NCI-H526 (cell line): ENCODE measurements around the gene IGSF1.

Experiments
- DNase-seq, 2 experiments: peaks; one replicate each; lab custom pipeline; 2025; lab: John Stamatoyannopoulos, UW

The IGSF1 gene

GRCh38 chrX:131288738-131289511 is at the start of gene IGSF1:
TSS of gene IGSF1 (minus strand) at chrX:131289306. CDS start at chrX:131286674, 2,632 bp downstream.
- peak in 1 of 2 experiments; percentile 28 for DNase-seq

- no peak for DNase-seq
Observed at GRCh38 chrX:131332331-131332730, 43.2 kb upstream of the IGSF1 start.

GRCh38 chrX:131331152-131331551 is 42.0 kb upstream of the IGSF1 start:
- DNase-seq: no peak

- no peak for DNase-seq
Observed at GRCh38 chrX:131330735-131331134, 41.6 kb upstream of the IGSF1 start.

GRCh38 chrX:131322651-131323050 is 33.5 kb upstream of the IGSF1 start:
- no peak for DNase-seq

GRCh38 chrX:131317326-131317725 is 28.2 kb upstream of the IGSF1 start:
- DNase-seq: no peak

GRCh38 chrX:131316260-131316659 is 27.2 kb upstream of the IGSF1 start:
- no peak for DNase-seq

- DNase-seq: no peak
Observed at GRCh38 chrX:131308980-131309379, 19.9 kb upstream of the IGSF1 start.

GRCh38 chrX:131306601-131307000 is 17.5 kb upstream of the IGSF1 start:
- DNase-seq: no peak

GRCh38 chrX:131305926-131306325 is 16.8 kb upstream of the IGSF1 start:
- DNase-seq: no peak

- DNase-seq: no peak
Observed at GRCh38 chrX:131302701-131303100, 13.6 kb upstream of the IGSF1 start.

GRCh38 chrX:131301155-131301554 is 12.0 kb upstream of the IGSF1 start:
- DNase-seq: no peak

- no peak for DNase-seq
Observed at GRCh38 chrX:131298846-131299245, 9.7 kb upstream of the IGSF1 start.

- no peak for DNase-seq
Observed at GRCh38 chrX:131298036-131298435, 8.9 kb upstream of the IGSF1 start.

- no peak for DNase-seq
Observed at GRCh38 chrX:131289527-131289926, 421 bp upstream of the IGSF1 start.

- no peak for DNase-seq
Observed at GRCh38 chrX:131288188-131288587, 918 bp downstream of the IGSF1 start.

- DNase-seq: no peak
Observed at GRCh38 chrX:131287560-131288179, 1.4 kb downstream of the IGSF1 start.

GRCh38 chrX:131279617-131280016 is 9.5 kb downstream of the IGSF1 start:
- no peak for DNase-seq

- no peak for DNase-seq
Observed at GRCh38 chrX:131279197-131279596, 9.9 kb downstream of the IGSF1 start.

GRCh38 chrX:131277543-131278136 is 11.5 kb downstream of the IGSF1 start:
- DNase-seq: no peak

GRCh38 chrX:131273011-131273410 is 16.1 kb downstream of the IGSF1 start:
- no peak for DNase-seq

- no peak for DNase-seq
Observed at GRCh38 chrX:131271826-131272225, 17.3 kb downstream of the IGSF1 start.

GRCh38 chrX:131271274-131271673 is 17.8 kb downstream of the IGSF1 start:
- DNase-seq: no peak
